CD4-positive, alpha-beta T cell (primary cell): Measurements from ENCODE around the gene NCK2. TPM values are rescaled to one million over a fixed set of nuclear protein-coding genes. Genes with fewer than 3 reads are reported as not detected.

Source experiments
- ATAC-seq: fragments of 200-7000 bp; cut with Tn5 transposase; one replicate; pipeline ENCODE4 v1.10.0; 2022; ENCODE audit warnings: mild to moderate bottlenecking; ENCODE audit not compliant: poor library complexity
- CTCF ChIA-PET: fragments of 350-600 bp; sonication (Branson Sonifier 250); formaldehyde crosslinking; loops from one replicate; lab custom pipeline; 2021; ENCODE audit warnings: antibody characterized with exemption, inconsistent platforms; lab: Charles Lee
- POLR2A ChIA-PET: fragments of 350-600 bp; sonication (Branson Sonifier 250); formaldehyde crosslinking; loops from one replicate; lab custom pipeline; 2021; ENCODE audit warnings: antibody characterized with exemption, inconsistent platforms; lab: Charles Lee
- DNase-seq, 14 experiments: peaks; one replicate each; pipeline ENCODE4 v3.0.0-alpha.2; 2013 to 2020; ENCODE audit warnings: mixed read lengths in 2 of 14
- H3K27ac ChIP-seq, 2 donors: one replicate each; pipeline versions ENCODE4 v1.5.1 to v1.7.0; 2013; ENCODE audit warnings: low read length in 2 of 2, low read depth in 1 of 2, mild to moderate bottlenecking in 1 of 2
- H3K27me3 ChIP-seq, 2 experiments: 1 replicate in 1 of 2; 2 replicates in 1 of 2; pipeline versions ENCODE4 v1.6.1 to v1.7.0; 2013; ENCODE audit warnings: low read length in 2 of 2, control low read depth in 1 of 2, mild to moderate bottlenecking in 1 of 2, moderate library complexity in 1 of 2; ENCODE audit not compliant: insufficient read depth in 2 of 2, control insufficient read depth in 1 of 2
- H3K36me3 ChIP-seq: one replicate; pipeline ENCODE4 v1.6.1; 2013; ENCODE audit warnings: low read length, control low read depth; ENCODE audit not compliant: insufficient read depth
- H3K4me1 ChIP-seq: one replicate; pipeline ENCODE4 v1.6.1; 2013; ENCODE audit warnings: low read length, control low read depth; ENCODE audit not compliant: insufficient read depth
- H3K4me3 ChIP-seq: one replicate; pipeline ENCODE4 v1.5.1; 2013; ENCODE audit warnings: mild to moderate bottlenecking, low read length, moderate library complexity
- H3K9me3 ChIP-seq, 2 experiments: 1 replicate in 1 of 2; 2 replicates in 1 of 2; pipeline versions ENCODE4 v1.6.1 to v1.7.0; 2013; ENCODE audit warnings: low read length in 2 of 2, mild to moderate bottlenecking in 2 of 2, control low read depth in 1 of 2, moderate library complexity in 1 of 2; ENCODE audit not compliant: control insufficient read depth in 1 of 2, insufficient read depth in 1 of 2
- H3K27ac Mint-ChIP-seq: one replicate; pipeline ENCODE4 v1.8.0; 2020; ENCODE audit warnings: mixed read lengths
- H3K27me3 Mint-ChIP-seq: one replicate; pipeline ENCODE4 v1.8.0; 2021; ENCODE audit warnings: mixed read lengths
- H3K36me3 Mint-ChIP-seq: one replicate; pipeline ENCODE4 v1.8.0; 2021; ENCODE audit warnings: low read depth, mixed read lengths
- H3K4me1 Mint-ChIP-seq: one replicate; pipeline ENCODE4 v1.8.0; 2021; ENCODE audit warnings: low read depth, mixed read lengths
- H3K4me3 Mint-ChIP-seq: one replicate; pipeline ENCODE4 v1.8.0; 2020; ENCODE audit warnings: mild to moderate bottlenecking, mixed read lengths
- H3K9me3 Mint-ChIP-seq: one replicate; pipeline ENCODE4 v1.8.0; 2020; ENCODE audit warnings: mixed read lengths
- intact Hi-C, 2 experiments: fragments of 100-400 bp; cut with DNase I in 1 of 2; cut with micrococcal nuclease in 1 of 2; formaldehyde crosslinking; loops; one replicate each; pipeline versions ENCODE4 v1.15.1 to v1.9.0; 2023 to 2025; cut with DNase I, micrococcal nuclease
- total RNA-seq, 174 experiments: library from RNA in 2 of 174; stranded (reverse) in 2 of 174; gene quantifications; one replicate each; pipeline ENCODE4 v1.2.3 and lab custom pipeline; 2021 to 2026
- TF ChIP-seq, protein P1 (sequence below): fragments of 200-600 bp; IDR thresholded peaks from one replicate; pipeline ENCODE4 v1.8.0; 2022; ENCODE audit warnings: antibody characterized with exemption, mild to moderate bottlenecking

NCK2 gene
- total RNA-seq, 2 experiments from 2014 or later, result 92.1 to 92.3 TPM

DNA sequence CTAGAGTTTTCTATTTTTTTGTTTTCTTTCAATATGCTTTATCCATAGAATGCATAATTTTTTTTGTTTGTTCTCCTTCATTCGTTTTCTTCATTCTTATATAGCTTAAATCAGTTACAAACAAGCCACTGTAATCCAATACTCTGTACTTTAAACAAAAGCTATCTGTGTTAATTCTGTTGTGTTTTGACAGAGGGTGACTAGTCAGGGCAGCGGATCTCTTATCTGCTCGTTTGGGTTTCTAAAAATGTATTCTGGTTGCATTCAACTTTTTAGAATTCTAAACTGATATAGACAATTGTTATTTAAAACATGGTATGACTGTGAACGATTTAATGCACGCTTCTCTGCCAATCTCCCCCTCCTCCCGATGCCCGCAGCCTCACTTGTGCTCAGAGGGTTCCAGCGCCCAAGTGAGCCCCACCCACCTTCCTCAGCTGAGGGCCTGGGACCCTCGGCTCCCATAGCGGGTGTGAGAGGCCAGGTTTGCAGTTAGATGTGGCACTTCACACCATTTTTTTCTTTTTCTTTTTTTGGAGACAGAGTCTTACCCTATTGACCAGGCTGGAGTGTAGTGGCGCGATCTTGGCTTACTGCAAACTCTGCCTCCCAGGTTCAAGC, 44.1 kb downstream of the NCK2 start:
- H3K4me3 ChIP-seq, result no peak overlapping the region
- TF ChIP-seq, protein P1, sequence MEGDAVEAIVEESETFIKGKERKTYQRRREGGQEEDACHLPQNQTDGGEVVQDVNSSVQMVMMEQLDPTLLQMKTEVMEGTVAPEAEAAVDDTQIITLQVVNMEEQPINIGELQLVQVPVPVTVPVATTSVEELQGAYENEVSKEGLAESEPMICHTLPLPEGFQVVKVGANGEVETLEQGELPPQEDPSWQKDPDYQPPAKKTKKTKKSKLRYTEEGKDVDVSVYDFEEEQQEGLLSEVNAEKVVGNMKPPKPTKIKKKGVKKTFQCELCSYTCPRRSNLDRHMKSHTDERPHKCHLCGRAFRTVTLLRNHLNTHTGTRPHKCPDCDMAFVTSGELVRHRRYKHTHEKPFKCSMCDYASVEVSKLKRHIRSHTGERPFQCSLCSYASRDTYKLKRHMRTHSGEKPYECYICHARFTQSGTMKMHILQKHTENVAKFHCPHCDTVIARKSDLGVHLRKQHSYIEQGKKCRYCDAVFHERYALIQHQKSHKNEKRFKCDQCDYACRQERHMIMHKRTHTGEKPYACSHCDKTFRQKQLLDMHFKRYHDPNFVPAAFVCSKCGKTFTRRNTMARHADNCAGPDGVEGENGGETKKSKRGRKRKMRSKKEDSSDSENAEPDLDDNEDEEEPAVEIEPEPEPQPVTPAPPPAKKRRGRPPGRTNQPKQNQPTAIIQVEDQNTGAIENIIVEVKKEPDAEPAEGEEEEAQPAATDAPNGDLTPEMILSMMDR, result no peak
- Mint-ChIP-seq H3K9me3 (no peaks in the 10 kb centered on the region), H3K4me1 (peaks cover 100% of the 10 kb centered on the region), H3K27ac (peak overlapping the region; percentile 98), H3K4me3 (peak overlapping the region; percentile 67), H3K36me3 (peaks cover 67% of the 10 kb centered on the region), H3K27me3 (no peaks in the 10 kb centered on the region)
- ChIA-PET CTCF (interaction anchor here (1.1 to 2.1 kb wide), 4 partner anchors 12 to 86 kb away, joined by 3 to 5 read pairs (median 3); no protein-coding TSS in a partner anchor), POLR2A (interaction anchor here (0.7 to 3.3 kb wide), 7 partner anchors 9 to 306 kb away, joined by 3 to 19 read pairs (median 4); no protein-coding TSS in a partner anchor)
- ATAC-seq (no peak), DNase-seq (no peak)
- peaks cover 91% of the 10 kb centered on the region for H3K4me1 ChIP-seq
- peaks cover 28% of the 10 kb centered on the region for H3K36me3 ChIP-seq
- no peaks in the 10 kb centered on the region for H3K9me3 ChIP-seq
- no peaks in the 10 kb centered on the region for H3K27me3 ChIP-seq
- H3K27ac ChIP-seq, result peak overlapping the region; percentile 76 to 83
- intact Hi-C loops, result loop anchor here (1.0 to 10.0 kb wide), 3 partner anchors 10 to 756 kb away; no protein-coding TSS in a partner anchor

DNA sequence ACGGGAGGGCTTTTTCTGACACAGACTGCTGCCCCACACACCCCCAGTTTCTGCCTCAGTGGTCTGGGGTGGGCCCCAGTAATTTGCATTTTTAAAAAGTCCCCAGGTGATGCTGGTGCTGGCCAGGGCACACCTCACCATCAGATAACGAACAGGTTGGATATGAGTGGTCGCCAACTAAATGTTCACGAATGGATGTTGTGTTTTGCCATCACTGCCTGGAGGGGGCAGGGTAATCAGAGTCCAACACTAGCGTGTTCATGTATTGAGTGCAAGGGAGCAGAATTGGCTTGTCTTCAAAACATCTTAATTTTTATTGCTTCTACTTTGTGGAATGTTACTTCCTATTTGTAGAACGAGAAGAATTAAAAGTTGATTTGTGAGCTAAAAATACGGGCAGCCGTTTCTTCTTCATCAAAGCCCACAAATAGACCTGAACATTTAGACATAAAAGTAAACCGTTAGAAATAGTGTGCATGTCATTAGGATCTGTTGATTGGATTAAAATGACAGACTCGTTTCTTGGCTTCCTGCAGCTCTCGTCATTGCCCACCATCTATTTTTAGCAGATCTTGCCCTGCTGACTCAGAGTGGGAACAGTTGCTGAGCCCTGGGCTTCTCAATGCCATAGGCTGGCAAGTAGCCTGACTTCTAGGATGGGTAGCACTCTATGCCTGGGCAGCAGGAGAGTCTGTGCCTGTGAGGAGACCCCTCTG, 45.2 kb downstream of the NCK2 start:
- CTCF ChIA-PET, result interaction anchor here (0.8 to 2.1 kb wide), 6 partner anchors 13 to 67 kb away, joined by 3 to 5 read pairs (median 4); no protein-coding TSS in a partner anchor
- peak; percentile 85 for ATAC-seq
- H3K4me3 ChIP-seq, result peak overlapping the region; percentile 24
- peaks cover 17% of the 10 kb centered on the region for H3K36me3 ChIP-seq
- H3K9me3 ChIP-seq, result no peaks in the 10 kb centered on the region
- intact Hi-C loops, result loop anchor here (2.0 to 10.0 kb wide), 3 partner anchors 38 to 755 kb away; no protein-coding TSS in a partner anchor
- peak in 9 of 14 experiments; percentile 37 to 85 (median 67) for DNase-seq
- peak overlapping the region; percentile 79 for H3K4me3 Mint-ChIP-seq
- TF ChIP-seq, protein P1, result no peak
- peak overlapping the region; percentile 76 to 83 for H3K27ac ChIP-seq
- H3K4me1 ChIP-seq, result peaks cover 89% of the 10 kb centered on the region
- no peaks in the 10 kb centered on the region for H3K9me3 Mint-ChIP-seq
- no peaks in the 10 kb centered on the region for H3K27me3 ChIP-seq
- H3K27ac Mint-ChIP-seq, result peak overlapping the region; percentile 98
- no peaks in the 10 kb centered on the region for H3K27me3 Mint-ChIP-seq
- peaks cover 92% of the 10 kb centered on the region for H3K4me1 Mint-ChIP-seq
- POLR2A ChIA-PET, result interaction anchor here (0.7 to 1.9 kb wide), 11 partner anchors 8 to 305 kb away, joined by 3 to 8 read pairs (median 4); no protein-coding TSS in a partner anchor
- H3K36me3 Mint-ChIP-seq, result peaks cover 58% of the 10 kb centered on the region

GRCh38 chr2:105790461-105791149, 45.9 kb downstream of the NCK2 start:
- TF ChIP-seq, protein P1, result no peak
- Histone ChIP-seq H3K4me1 (peaks cover 87% of the 10 kb centered on the region), H3K36me3 (peaks cover 12% of the 10 kb centered on the region), H3K9me3 (no peaks in the 10 kb centered on the region), H3K27me3 (no peaks in the 10 kb centered on the region), H3K4me3 (peak overlapping the region; percentile 24), H3K27ac (peak overlapping the region; percentile 76 to 83)
- ChIA-PET POLR2A (interaction anchor here (0.7 to 1.9 kb wide), 10 partner anchors 11 to 304 kb away, joined by 3 to 8 read pairs (median 4); no protein-coding TSS in a partner anchor), CTCF (interaction anchor here (0.8 to 2.1 kb wide), 5 partner anchors 12 to 67 kb away, joined by 3 to 5 read pairs (median 4); no protein-coding TSS in a partner anchor)
- H3K4me1 Mint-ChIP-seq, result peaks cover 92% of the 10 kb centered on the region
- no peaks in the 10 kb centered on the region for H3K27me3 Mint-ChIP-seq
- no peaks in the 10 kb centered on the region for H3K9me3 Mint-ChIP-seq
- peak overlapping the region; percentile 79 for H3K4me3 Mint-ChIP-seq
- ATAC-seq (no peak), DNase-seq (peak in 1 of 14 experiments; percentile 43)
- intact Hi-C loops, result loop anchor here in 1 of 2 experiments (2.0 kb wide), 1 partner anchor 66 kb away; no protein-coding TSS in a partner anchor
- H3K36me3 Mint-ChIP-seq, result peaks cover 54% of the 10 kb centered on the region
- peak overlapping the region; percentile 98 for H3K27ac Mint-ChIP-seq
